Spleen (tissue), 7 donors: ENCODE measurements around the gene MAST4.

Experiments used
- CTCF ChIP-seq, 11 experiments: fragments of 200-600 bp in 7 of 11; fragments of 450-650 bp in 4 of 11; sonication (generic) in 4 of 11; IDR thresholded peaks in 8 of 11; conservative IDR thresholded peaks in 3 of 11; 1 replicate in 7 of 11; 2 replicates in 4 of 11; pipeline versions ENCODE4 v1.4.0 to v1.8.0; 2016 to 2021; ENCODE audit warnings: antibody characterized with exemption in 11 of 11, inconsistent platforms in 4 of 11, mild to moderate bottlenecking in 1 of 11
- POLR2A ChIP-seq, 3 donors: fragments of 450-650 bp; IDR thresholded peaks; one replicate each; pipeline ENCODE4 v1.5.1; 2017; ENCODE audit warnings: antibody characterized with exemption in 3 of 3, mild to moderate bottlenecking in 1 of 3
- POLR2AphosphoS5 ChIP-seq, 3 donors: sonication (generic); formaldehyde crosslinking; IDR thresholded peaks; one replicate each; pipeline ENCODE4 v1.5.1; 2017; ENCODE audit warnings: antibody characterized with exemption in 3 of 3
- donor health status: DM: no; HTN: no; CAD: no; lungs with moderate emphysema.
- donor health status: DM: no; HTN: no; CAD: no.
- donor health status: DM: no; HTN: no; CAD: no.

- TF ChIP-seq CTCF (IDR thresholded peaks at IDR 0.05 in 8 of 11, conservative IDR thresholded peaks at IDR 0.05 in 3 of 11) (no peak), POLR2A (IDR thresholded peaks at IDR 0.05) (no peak), POLR2AphosphoS5 (IDR thresholded peaks at IDR 0.05) (no peak)
These were observed 233.6 kb downstream of the MAST4 start for GRCh38 chr5:66829826-66830225.
